Activated naive CD4-positive, alpha-beta T cell treated with anti-CD3 and anti-CD28 coated beads, Interleukin-2, amount 50 U/mL, for 16 hours (primary cell): ENCODE measurements around the gene APOBEC4.

Experiments
- DNase-seq: peaks from one replicate; pipeline ENCODE4 v3.0.0-alpha.2; 2020

Gene APOBEC4

GRCh38 chr1:183597656-183598347 is 55.3 kb downstream of the APOBEC4 start:
- DNase-seq = no peak

GRCh38 chr1:183596500-183596899 is 56.6 kb downstream of the APOBEC4 start:
- DNase-seq = no peak
